Measurements from ENCODE around the gene TGIF1. TPM values are rescaled to one million over a fixed set of nuclear protein-coding genes. Genes with fewer than 3 reads are reported as not detected.
"Not testable (repeated sequence)": the region's sequence is repeated elsewhere in the genome, so short reads cannot be mapped to it uniquely, and the experiment has no call there.

TGIF1 gene
- 10 to 100 TPM; 35.6 to 39.5 TPM for total RNA-seq

GRCh38 chr18:3450012-3450798, at the start of gene TGIF1:
Gene TGIF1 (plus strand): TSS chr18:3450172. CDS start chr18:3450490, 318 bp downstream.
- Mint-ChIP-seq H3K4me1 (peaks cover 26% of the 10 kb centered on the region), H3K36me3 (no peaks in the 10 kb centered on the region), H3K27ac (peak within 1 kb of the TSS; percentile 96), H3K4me3 (peak within 1 kb of the TSS; percentile 93), H3K27me3 (no peaks in the 10 kb centered on the region), H3K9me3 (no peaks in the 10 kb centered on the region)
- no peak for ATAC-seq (ENCODE audit: low read depth)
- POLR2A ChIA-PET, result interaction anchor here (0.6 to 4.8 kb wide), 6 partner anchors 11 to 202 kb away, joined by 3 to 36 read pairs (median 4); partner anchors contain the start of genes MYL12A and MYL12B
- peak; percentile 69 for DNase-seq

DNA sequence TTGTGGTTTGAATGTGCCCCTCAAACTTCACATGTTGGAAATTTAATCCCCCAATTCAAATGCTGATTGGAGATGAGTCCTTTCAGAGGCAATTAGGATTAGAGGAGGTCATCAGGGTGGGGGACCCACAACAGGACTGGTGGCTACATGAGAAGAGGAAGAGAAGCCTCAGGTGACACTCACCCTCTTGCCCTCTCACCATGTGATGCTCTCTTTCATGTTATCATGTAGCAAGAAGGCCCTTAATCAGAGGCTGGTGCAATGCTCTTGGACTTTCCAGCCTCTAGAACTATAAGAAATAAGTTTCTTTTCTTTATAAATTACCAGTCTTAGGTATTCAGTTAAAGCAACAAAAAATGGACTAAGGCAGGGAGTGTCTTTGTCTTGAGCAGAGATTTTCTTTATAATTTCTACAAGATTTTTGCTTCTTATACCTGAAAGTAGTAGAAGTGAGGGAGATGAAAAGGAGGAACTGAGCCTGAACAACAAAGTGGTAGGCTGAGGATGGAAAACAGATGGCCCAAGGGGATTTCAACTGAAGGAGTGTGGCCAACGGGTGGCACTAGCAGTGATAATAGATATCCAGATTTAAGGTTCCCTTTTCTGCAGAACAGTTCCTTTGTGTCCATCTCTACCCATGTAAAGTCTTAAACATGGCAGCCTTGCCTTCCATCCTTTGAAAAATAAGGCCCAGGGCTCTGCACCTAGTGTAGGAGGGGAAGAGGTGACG, 49.2 kb upstream of the TGIF1 start:
- Mint-ChIP-seq H3K27me3 (peaks cover 3% of the 10 kb centered on the region), H3K4me1 (peaks cover 5% of the 10 kb centered on the region), H3K9me3 (peaks cover 4% of the 10 kb centered on the region), H3K36me3 (no peaks in the 10 kb centered on the region), H3K27ac (no peak overlapping the region), H3K4me3 (no peak overlapping the region)
- no peak for DNase-seq
- no peak for ATAC-seq (ENCODE audit: low read depth)
- POLR2A ChIA-PET, result no interaction called here

DNA sequence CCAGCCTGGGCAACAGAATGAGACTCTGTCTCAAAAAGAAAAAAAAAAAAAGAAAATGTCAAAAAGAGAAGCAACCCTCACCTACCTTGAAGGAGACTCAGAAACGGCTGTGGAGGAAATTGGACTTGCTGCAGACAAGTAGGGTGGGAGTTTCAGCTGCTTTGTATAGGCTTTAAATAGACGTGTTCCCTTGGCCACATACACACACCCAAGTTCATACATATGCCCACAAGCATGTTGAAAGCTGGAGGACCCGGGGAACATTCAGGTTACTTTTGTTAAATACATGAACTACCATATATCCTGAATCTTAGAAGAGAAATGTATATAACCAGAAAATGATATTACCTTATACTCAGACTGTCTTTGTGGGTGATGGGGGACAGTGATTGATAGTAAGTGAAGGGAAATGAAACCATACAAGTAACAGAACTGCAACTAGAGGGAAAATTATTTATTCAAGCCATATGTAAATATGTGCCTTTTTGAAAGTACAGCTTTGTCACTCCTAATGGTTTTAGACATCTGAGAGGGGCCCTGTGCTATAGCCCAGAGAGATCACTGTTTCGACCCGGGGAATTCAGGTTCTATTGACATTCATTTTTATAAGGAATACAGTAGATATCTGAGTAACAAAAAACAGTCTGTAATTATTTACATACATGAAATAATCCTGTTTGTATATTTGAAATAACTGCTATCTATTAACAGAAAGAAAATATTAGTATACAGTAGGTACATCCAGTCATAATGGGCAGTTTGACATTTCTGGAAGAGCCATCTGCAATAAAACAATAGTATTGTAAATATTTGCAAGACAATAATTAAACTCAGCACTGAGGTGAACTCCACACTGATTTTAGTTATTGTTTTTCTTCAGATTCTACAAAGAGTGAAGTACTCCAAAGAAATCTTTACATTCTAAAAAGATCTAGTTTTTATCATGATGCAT, 48.0 kb upstream of the TGIF1 start:
- H3K36me3 Mint-ChIP-seq, result no peaks in the 10 kb centered on the region
- H3K27ac Mint-ChIP-seq, result no peak overlapping the region
- POLR2A ChIA-PET, result no interaction called here
- H3K9me3 Mint-ChIP-seq, result peaks cover 4% of the 10 kb centered on the region
- DNase-seq, result no peak
- ATAC-seq (ENCODE audit: low read depth), result no peak
- H3K27me3 Mint-ChIP-seq, result no peaks in the 10 kb centered on the region
- H3K4me3 Mint-ChIP-seq, result no peak overlapping the region
- H3K4me1 Mint-ChIP-seq, result peaks cover 5% of the 10 kb centered on the region

DNA sequence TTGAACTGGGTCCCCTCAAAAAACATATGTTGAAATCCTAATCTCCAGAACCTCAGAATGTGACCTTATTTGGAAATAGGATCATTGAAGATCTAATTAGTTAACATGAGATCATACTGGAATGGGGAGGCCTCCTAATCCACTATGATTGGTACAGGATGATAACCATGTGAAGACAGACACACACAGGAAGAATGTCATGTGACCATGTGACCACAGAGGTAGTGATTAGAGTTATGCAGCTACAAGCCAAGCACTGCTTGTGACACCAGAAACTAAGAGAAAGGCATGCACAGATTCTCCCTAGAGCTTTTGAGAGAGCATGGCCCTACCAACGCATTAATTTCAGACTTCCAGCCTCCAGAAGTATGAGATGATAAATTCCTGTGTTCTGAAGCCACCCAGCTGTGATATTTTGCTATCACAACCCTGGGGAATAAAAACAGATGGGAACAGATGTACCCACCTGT, 47.0 kb upstream of the TGIF1 start:
- no peak for ATAC-seq (ENCODE audit: low read depth)
- Mint-ChIP-seq H3K27ac (no peak overlapping the region), H3K4me1 (peaks cover 5% of the 10 kb centered on the region), H3K36me3 (no peaks in the 10 kb centered on the region), H3K9me3 (peaks cover 4% of the 10 kb centered on the region), H3K27me3 (no peaks in the 10 kb centered on the region), H3K4me3 (no peak overlapping the region)
- DNase-seq, result no peak
- POLR2A ChIA-PET, result no interaction called here

DNA sequence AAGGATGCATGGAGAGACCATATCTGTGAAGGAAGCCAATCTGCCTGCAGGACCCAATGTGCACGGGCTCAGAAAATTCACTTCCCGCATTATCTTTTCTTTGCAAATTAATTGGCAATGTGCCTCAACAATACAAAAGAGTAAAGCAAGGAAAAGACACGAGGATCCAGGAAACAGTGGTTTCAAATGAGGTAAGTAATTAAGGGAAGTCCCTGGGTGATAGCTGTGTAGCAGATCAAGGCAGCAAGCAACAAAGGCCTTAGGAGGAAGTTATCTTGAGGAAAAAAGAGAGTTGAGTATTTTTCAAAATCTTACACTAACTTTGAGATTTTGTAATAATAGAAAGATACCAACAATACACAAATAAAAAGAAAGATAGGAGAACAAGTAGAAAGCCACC, 44.3 kb upstream of the TGIF1 start:
- Mint-ChIP-seq H3K4me1 (peaks cover 5% of the 10 kb centered on the region), H3K36me3 (no peaks in the 10 kb centered on the region), H3K27ac (no peak overlapping the region), H3K4me3 (no peak overlapping the region), H3K9me3 (peaks cover 4% of the 10 kb centered on the region), H3K27me3 (no peaks in the 10 kb centered on the region)
- POLR2A ChIA-PET, result no interaction called here
- no peak for DNase-seq
- no peak for ATAC-seq (ENCODE audit: low read depth)

DNA sequence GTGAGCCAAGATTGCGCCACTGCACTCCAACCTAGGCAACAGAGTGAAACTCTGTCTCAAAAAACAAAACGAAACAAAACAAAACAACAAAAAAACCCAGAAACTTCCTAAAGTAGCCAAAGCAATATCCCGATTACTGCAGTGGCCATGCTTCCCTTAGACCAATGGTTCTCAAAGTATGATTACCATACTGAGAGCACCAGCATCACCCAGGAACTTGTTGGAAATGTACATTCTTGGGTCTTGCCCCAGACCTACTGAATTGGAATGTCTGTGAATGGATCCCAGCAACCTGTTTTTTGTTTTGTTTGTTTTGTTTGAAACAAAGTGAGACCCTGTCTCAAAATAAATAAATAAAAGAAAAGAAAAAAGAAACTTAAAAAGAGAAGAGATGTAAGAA, 41.9 kb upstream of the TGIF1 start:
- H3K36me3 Mint-ChIP-seq, result no peaks in the 10 kb centered on the region
- no peaks in the 10 kb centered on the region for H3K9me3 Mint-ChIP-seq
- H3K27me3 Mint-ChIP-seq, result no peaks in the 10 kb centered on the region
- H3K4me1 Mint-ChIP-seq, result peaks cover 5% of the 10 kb centered on the region
- POLR2A ChIA-PET, result no interaction called here
- H3K27ac Mint-ChIP-seq, result no peak overlapping the region
- DNase-seq (no peak), ATAC-seq (ENCODE audit: low read depth) (no peak)
- no peak overlapping the region for H3K4me3 Mint-ChIP-seq

GRCh38 chr18:3409811-3410210, 40.2 kb upstream of the TGIF1 start:
- POLR2A ChIA-PET, result no interaction called here
- no peaks in the 10 kb centered on the region for H3K27me3 Mint-ChIP-seq
- no peaks in the 10 kb centered on the region for H3K36me3 Mint-ChIP-seq
- no peak for ATAC-seq (ENCODE audit: low read depth)
- H3K9me3 Mint-ChIP-seq, result no peaks in the 10 kb centered on the region
- no peak for DNase-seq
- H3K27ac Mint-ChIP-seq, result peak overlapping the region; percentile 31
- no peak overlapping the region for H3K4me3 Mint-ChIP-seq
- peaks cover 3% of the 10 kb centered on the region for H3K4me1 Mint-ChIP-seq

GRCh38 chr18:3410273-3410672, 39.7 kb upstream of the TGIF1 start:
- Mint-ChIP-seq H3K4me1 (peaks cover 3% of the 10 kb centered on the region), H3K4me3 (no peak overlapping the region), H3K27ac (no peak overlapping the region), H3K9me3 (no peaks in the 10 kb centered on the region), H3K36me3 (no peaks in the 10 kb centered on the region), H3K27me3 (no peaks in the 10 kb centered on the region)
- ATAC-seq (ENCODE audit: low read depth) (no peak), DNase-seq (no peak)
- POLR2A ChIA-PET, result no interaction called here

- H3K9me3 Mint-ChIP-seq; H3K4me1 Mint-ChIP-seq; POLR2A ChIA-PET; DNase-seq; H3K27ac Mint-ChIP-seq; ATAC-seq (ENCODE audit: low read depth); H3K4me3 Mint-ChIP-seq; H3K27me3 Mint-ChIP-seq; H3K36me3 Mint-ChIP-seq: not testable (repeated sequence)
Measured at GRCh38 chr18:3410876-3411275, 39.1 kb upstream of the TGIF1 start.

- H3K4me3 Mint-ChIP-seq, result no peak overlapping the region
- H3K4me1 Mint-ChIP-seq, result peaks cover 3% of the 10 kb centered on the region
- POLR2A ChIA-PET, result no interaction called here
- no peak overlapping the region for H3K27ac Mint-ChIP-seq
- DNase-seq (no peak), ATAC-seq (ENCODE audit: low read depth) (no peak)
- H3K36me3 Mint-ChIP-seq, result no peaks in the 10 kb centered on the region
- no peaks in the 10 kb centered on the region for H3K27me3 Mint-ChIP-seq
- H3K9me3 Mint-ChIP-seq, result no peaks in the 10 kb centered on the region
Measured at GRCh38 chr18:3411327-3411726, 38.6 kb upstream of the TGIF1 start.

DNA sequence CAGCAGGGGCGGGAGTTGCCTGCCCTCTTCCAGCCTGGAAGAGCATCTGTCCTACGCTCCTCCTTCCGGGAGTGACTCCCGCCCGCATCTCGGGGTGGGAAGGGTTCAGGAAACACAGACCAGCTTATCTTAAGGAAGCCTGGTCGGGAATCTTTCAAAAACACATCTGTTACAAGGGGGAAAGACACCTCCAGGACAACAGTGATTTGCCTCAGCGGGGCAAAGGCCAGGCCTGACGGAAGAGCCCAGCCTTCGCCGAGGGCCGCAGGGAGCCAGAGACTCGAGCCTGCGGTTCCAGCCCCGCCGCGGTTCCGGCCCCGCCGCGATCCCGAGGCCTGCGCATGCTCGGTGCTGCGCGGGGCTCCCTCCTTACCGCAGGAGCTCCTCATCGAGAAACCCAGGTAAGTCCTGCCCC, 38.1 kb upstream of the TGIF1 start:
- Mint-ChIP-seq H3K27me3 (no peaks in the 10 kb centered on the region), H3K4me3 (peak overlapping the region; percentile 52), H3K36me3 (no peaks in the 10 kb centered on the region), H3K27ac (no peak overlapping the region), H3K4me1 (peaks cover 3% of the 10 kb centered on the region), H3K9me3 (no peaks in the 10 kb centered on the region)
- ATAC-seq (ENCODE audit: low read depth) (peak; percentile 42), DNase-seq (peak; percentile 41)
- POLR2A ChIA-PET, result no interaction called here

- H3K4me3 Mint-ChIP-seq; H3K4me1 Mint-ChIP-seq; POLR2A ChIA-PET; H3K9me3 Mint-ChIP-seq; H3K27me3 Mint-ChIP-seq; ATAC-seq (ENCODE audit: low read depth); DNase-seq; H3K27ac Mint-ChIP-seq; H3K36me3 Mint-ChIP-seq: not testable (repeated sequence)
Measured at GRCh38 chr18:3412528-3412927, 37.4 kb upstream of the TGIF1 start.

DNA sequence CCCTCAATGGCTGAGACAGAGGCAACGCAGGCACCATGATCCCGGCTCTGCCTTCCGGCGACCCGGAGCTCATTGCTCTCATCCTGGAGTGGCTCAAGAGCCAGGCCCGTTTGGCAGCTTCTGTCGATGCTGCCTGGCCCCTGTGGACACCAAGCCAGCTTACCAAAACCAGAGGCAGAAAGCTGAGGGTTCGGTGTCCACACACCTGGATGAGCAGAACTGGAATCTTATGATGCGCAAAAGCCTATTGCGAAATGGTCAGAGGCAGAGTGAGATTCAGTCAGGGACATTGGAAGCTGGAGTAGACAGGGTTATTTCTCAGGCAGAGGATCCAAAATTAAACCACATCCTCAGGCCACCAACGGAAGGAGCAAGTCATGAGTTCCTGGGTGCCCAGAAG, 34.9 kb upstream of the TGIF1 start:
- DNase-seq, result no peak
- H3K27me3 Mint-ChIP-seq, result no peaks in the 10 kb centered on the region
- H3K4me3 Mint-ChIP-seq, result no peak overlapping the region
- H3K36me3 Mint-ChIP-seq, result no peaks in the 10 kb centered on the region
- POLR2A ChIA-PET, result no interaction called here
- ATAC-seq (ENCODE audit: low read depth), result no peak
- peaks cover 3% of the 10 kb centered on the region for H3K4me1 Mint-ChIP-seq
- H3K9me3 Mint-ChIP-seq, result no peaks in the 10 kb centered on the region
- H3K27ac Mint-ChIP-seq, result no peak overlapping the region

Data from activated naive CD8-positive, alpha-beta T cell treated with anti-CD3 and anti-CD28 coated beads, Interleukin-2, amount 10 ng/mL, durations not matched to agents 7 days and 5 days (primary cell).